NCI-H2196 treated with DMSO at 0.1 percent for 48 hours (cell line): ENCODE data around the gene CHCHD3.

Source experiments
- DNase-seq: peaks from one replicate; lab custom pipeline; 2025; ENCODE audit not compliant: unreplicated experiment; lab: John Stamatoyannopoulos, UW

CHCHD3 gene

DNA sequence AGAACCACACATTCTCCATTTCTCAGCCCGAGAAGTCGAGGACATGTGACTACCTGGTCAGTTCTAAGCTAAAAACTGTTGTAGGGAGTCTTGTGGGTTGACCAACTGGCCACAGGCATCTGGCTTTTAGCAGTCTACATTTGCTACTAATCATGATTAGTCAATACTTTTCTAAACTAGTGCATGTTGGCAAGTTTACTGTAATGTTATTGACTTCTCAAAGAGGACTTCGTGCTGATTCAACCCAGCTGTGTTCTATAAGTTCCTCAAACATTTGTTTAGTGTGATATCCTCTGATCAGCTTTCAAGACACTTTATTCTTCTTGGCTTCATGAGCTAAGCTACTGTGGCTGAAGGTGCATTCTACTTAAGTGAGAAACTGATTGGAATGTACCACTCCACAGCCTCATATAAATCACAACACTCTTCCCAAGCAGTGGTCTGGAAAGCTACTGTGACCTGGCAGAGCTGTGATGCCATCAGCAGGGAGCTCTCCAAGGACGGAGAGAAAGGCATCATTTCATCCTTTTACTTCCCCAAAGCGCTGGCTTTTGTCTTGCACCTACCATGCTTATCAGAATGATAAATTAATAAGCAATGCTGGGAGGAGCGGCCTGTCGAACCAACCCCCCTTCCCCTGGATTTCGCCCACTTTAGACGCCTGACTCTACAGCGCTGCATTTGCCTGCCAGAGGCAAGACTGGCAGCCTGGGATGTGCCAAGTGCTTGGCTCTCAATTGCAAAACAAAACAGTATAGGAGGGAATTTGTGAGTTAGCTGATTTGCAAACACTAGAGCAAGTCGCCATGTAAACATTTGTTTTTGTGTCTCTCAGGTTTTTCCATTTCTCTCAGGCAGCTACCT, 298.9 kb downstream of the CHCHD3 start:
- no peak for DNase-seq

- no peak for DNase-seq
Measured at GRCh38 chr7:132780822-132781221, 301.1 kb downstream of the CHCHD3 start.

- DNase-seq: no peak
Measured at GRCh38 chr7:132779164-132779563, 302.7 kb downstream of the CHCHD3 start.

DNA sequence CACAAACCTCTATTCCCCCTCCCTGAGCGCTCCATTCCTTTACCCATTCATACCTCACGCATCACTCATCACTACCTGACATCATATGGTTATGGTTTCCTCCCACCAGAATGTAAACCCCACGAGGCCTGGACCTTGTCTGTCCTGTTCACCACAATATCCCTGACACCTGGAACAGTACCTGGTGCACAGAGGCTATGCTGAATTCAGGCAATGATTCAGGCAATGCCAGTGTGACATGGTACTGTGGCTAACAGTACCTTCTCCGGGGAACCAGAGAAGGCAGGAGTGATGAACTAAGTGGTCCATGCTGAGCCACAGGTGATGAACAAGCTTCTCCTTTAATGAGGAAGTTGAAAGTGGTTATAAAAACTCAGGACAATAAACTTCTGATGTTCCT, 303.1 kb downstream of the CHCHD3 start:
- no peak for DNase-seq

DNA sequence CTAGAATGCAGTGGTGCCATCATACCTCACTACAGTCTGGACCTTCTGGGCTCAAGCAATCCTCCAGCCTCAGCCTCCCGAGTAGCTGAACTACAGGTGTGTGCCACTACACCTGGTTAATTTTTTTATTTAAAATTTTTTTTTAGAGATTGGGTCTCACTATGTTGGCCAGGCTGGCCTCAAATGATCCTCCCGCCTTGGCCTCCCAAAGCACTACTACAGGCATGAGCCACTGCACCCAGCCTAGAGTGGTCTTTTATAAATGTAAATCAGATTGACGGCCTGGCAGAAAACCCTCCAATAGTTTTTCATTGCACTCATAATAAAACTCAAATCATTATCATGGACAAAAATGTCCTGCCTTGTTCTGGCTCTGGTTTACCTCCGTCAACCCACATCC, 303.9 kb downstream of the CHCHD3 start:
- no peak for DNase-seq

DNA sequence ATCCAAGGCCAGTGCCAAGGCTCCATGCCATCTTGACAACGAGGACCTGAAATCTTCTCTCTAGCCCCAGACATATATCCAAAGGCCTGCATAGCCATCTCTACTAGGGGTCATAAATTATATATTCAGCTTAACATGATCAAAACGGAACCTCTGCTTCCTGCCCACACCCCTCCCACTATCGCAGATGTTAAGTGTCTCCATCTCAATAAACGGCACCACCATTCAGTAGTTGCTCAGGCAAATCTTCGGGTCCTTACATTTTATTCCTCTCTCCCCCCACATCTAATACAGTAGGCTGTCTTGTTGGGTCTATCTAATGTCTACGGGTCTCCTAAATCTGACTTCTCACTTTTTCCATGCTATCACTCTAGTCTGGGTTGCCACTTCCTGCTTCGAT, 304.5 kb downstream of the CHCHD3 start:
- no peak for DNase-seq

- DNase-seq: no peak
Measured at GRCh38 chr7:132776048-132776620, 305.8 kb downstream of the CHCHD3 start.

GRCh38 chr7:132773527-132773956, 308.3 kb downstream of the CHCHD3 start:
- DNase-seq: no peak

DNA sequence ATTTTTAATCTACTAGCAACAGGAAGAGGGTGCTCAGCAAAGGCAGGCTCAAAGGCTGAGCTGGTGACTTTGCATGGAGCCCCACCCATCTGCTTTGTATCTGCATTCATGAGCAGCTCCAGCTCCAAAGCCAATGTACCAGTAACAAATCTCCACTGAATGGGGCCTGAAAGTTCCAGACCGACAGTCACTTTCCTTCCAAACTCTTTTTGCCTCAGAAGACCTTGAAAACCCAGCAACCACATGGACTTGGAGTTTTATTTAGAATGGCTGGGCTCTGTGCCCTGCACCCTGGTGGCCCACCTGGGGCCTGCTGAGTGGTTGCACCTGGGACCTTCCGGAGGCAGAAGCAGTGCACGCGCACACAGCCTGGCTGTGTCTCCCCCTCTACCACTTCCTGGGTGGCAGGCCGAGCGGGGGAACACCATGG, 310.6 kb downstream of the CHCHD3 start:
- DNase-seq: no peak

DNA sequence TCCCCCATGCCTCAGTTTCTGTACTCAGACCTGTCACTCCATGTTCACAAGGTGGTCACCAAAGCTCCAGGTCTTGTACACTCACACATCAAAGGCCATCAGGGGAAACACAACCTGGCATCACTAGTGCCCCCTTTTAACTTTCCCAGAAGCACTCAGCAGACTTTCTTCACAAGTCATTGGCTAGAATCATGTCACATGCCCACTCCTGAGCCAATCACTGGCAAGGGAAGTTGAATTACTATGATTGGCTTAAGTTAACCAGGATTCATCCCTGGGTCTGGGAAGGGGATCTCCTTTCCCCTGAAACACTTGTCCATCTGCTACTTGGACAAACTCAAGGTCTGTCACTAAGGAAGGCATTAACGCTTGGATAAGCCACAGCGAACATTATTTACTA, 311.8 kb downstream of the CHCHD3 start:
- DNase-seq: no peak

DNA sequence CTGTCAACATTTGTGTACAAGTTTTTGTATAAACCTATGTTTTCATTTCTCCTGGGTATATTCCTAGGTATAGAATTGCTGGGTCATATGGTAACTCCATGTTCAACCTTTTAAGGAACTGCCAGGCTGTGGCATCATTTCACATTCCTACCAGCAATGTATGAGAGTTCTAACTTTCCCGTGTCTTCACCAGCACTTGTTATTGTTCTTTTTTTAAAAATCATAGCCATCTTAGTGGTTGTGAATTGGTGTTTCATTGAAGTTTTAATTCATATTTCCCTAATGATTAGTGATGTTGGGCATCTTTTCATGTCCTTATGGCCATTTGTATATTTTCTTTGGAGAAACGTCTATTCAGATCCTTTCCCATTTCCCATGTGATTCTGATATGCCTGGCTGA, 312.6 kb downstream of the CHCHD3 start:
- no peak for DNase-seq

GRCh38 chr7:132768099-132768498, 313.8 kb downstream of the CHCHD3 start:
- DNase-seq: no peak

DNA sequence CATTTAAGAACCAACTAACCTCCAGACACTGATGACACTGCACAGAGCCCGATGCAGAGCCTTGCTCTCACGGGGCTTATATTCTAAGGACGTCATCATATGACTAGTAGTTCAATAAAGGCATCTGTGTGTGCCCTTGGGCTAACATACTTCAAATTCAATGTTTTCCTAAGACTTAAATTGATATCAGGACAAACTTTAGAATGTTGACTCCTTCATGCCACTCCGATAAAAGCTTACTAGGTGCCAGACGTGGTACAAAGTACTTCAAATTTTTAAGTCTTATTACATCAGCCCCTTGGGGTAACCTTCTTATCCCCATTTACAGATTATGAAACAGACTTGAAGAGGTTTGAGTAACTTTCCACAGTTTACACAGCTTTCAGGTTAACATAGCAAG, 314.5 kb downstream of the CHCHD3 start:
- no peak for DNase-seq

DNA sequence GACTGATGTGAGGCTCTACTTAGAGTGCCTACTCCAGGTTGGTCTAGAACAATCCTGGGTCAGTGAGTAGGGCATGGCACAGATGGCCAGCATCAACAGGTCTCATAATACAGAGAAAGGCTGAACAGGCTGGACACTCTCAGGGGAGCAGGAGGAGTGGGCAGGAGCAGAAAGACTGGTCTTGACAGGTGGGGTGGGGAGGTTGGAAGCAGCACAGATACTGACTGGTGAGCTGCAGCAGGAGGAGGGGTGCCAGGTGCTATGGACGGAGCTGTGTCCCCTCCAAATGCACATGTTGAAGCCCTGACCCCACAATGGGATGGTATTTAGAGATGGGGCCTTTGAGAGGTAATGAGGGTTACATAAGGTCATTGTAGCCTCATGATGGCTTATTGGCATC, 315.2 kb downstream of the CHCHD3 start:
- no peak for DNase-seq

DNA sequence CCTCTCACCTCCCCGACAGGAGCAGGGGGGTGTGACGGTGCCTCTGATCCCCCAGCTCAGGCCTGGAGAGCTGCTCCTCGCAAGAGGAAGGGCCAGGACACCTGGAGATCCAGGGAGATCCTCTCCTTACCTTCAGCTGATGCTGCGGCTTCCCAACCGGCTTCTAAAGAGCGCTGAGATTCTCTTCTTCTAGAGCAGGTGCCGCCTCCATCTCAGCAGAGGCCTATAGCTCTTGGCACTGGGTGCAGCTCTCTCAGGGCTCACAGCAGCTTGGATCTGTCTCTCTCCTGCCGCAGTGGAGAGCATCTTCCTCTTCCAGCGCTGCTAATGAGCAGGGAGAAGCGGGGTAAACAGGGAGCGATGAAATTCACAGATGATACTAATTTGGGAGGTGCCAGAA, 316.0 kb downstream of the CHCHD3 start:
- no peak for DNase-seq

- DNase-seq: no peak
Measured at GRCh38 chr7:132764762-132765161, 317.1 kb downstream of the CHCHD3 start.

GRCh38 chr7:132760866-132761265, 321.0 kb downstream of the CHCHD3 start:
- DNase-seq: no peak

GRCh38 chr7:132760244-132760623, 321.7 kb downstream of the CHCHD3 start:
- DNase-seq: no peak

DNA sequence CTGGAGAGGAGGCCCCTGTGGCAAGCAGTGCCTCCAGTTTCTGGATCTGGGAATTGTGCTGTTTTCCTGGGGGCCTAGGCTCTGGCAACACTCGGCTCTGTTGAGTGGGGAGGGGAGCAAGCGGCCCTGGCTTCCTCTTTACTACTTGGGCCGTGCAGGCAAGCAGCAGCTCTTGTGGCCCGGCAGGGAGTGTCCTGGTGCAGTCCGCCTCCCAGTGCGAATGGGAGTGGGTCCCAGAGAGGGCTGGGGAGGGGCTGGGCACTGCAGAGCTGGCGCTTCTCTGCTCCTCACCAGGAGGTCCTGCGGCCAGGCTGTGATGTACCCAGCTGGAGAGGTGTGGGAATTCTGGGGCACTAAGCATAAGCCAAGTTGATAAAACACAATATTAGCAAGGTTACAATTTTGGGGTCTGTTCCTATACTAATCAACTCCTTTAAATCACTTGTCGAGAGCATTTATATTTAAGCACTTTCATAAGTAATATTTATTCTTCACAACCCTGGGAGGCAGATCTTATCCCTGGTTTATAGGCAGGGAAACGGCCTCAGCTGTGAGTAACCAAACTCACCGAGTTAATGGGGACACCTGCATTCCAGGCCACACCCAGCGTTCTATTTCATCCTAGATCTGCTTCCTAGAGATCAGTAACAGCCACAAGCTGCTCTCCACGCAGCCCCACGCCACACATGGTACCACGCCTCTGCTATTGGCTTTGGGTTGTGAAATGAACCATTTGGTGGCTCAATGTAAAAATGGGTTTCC, 322.2 kb downstream of the CHCHD3 start:
- no peak for DNase-seq

- no peak for DNase-seq
Measured at GRCh38 chr7:132758986-132759385, 322.9 kb downstream of the CHCHD3 start.

DNA sequence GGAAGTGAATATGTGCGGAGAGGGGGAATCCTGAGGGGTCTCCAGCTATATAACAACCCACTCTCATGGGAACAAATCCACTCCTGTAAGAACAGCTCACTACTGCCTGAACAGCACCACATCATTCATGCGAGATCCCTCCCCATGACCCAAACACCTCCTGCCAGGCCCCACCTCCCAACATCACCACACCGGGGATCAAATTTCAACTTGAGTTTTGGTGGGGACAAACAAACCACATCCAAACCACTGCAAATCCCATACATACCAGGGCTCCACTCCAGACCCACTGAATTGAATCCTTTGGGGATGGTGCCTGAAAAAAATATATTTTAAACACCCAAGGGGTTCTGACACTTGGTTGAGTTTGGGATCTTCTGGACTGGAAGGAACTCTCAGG, 324.1 kb downstream of the CHCHD3 start:
- no peak for DNase-seq

- peak; percentile 37 for DNase-seq
Measured at GRCh38 chr7:132756484-132756990, 325.4 kb downstream of the CHCHD3 start.
